IMR-90 (cell line): ENCODE data around the gene UTRN. TPM values are rescaled to one million over a fixed set of nuclear protein-coding genes. Genes with fewer than 3 reads are reported as not detected.

Experiments
- ATAC-seq: fragments of 200-7000 bp; cut with Tn5 transposase; 2 replicates; pipeline ENCODE4 v1.9.1; 2020; ENCODE audit warnings: low read depth, mild to moderate bottlenecking, moderate library complexity
- BruUV-seq: library from RNA; stranded (reverse); fragments of 400-500 nt; replicated peaks from 2 replicates; lab custom pipeline; 2021; lab: Mats Ljungman, UMichigan
- CTCF ChIA-PET: fragments of 300-600 bp; formaldehyde crosslinking; extraction: SDS; loops from one replicate; lab custom pipeline; 2021; ENCODE audit warnings: antibody characterized with exemption; lab: Yijun Ruan, JAX
- POLR2A ChIA-PET: fragments of 300-600 bp; sonication (Branson Sonifier 250); formaldehyde crosslinking; loops from one replicate; lab custom pipeline; 2022; ENCODE audit warnings: antibody characterized with exemption; ENCODE audit not compliant: unreplicated experiment; lab: Charles Lee
- DNase-seq: peaks from one replicate; pipeline ENCODE4 v3.0.0; 2013
- H2AFZ ChIP-seq: replicated peaks from 2 replicates; pipeline ENCODE3; 2013; ENCODE audit warnings: low read length, mild to moderate bottlenecking; ENCODE audit not compliant: poor library complexity
- H2AK5ac ChIP-seq: 2 replicates; pipeline ENCODE4 v1.6.1; 2013; ENCODE audit warnings: low read depth, low read length, inconsistent platforms
- H2AK9ac ChIP-seq: replicated peaks from 2 replicates; pipeline ENCODE3; 2013; ENCODE audit warnings: mild to moderate bottlenecking, low read depth, low read length, moderate library complexity; ENCODE audit not compliant: poor library complexity
- H2BK120ac ChIP-seq: 2 replicates; pipeline ENCODE4 v1.6.1; 2013; ENCODE audit warnings: low read depth, low read length, inconsistent platforms
- H2BK15ac ChIP-seq: 3 replicates; pipeline ENCODE4 v1.6.1; 2013; ENCODE audit warnings: low read depth, low read length, inconsistent platforms
- H2BK20ac ChIP-seq: 2 replicates; pipeline ENCODE4 v1.6.1; 2013; ENCODE audit warnings: low read depth, mild to moderate bottlenecking, inconsistent platforms, low read length, moderate library complexity
- H2BK5ac ChIP-seq: 2 replicates; pipeline ENCODE4 v1.6.1; 2013; ENCODE audit warnings: mild to moderate bottlenecking, low read depth, low read length, inconsistent platforms; ENCODE audit not compliant: poor library complexity, severe bottlenecking
- H3K14ac ChIP-seq: replicated peaks from 2 replicates; pipeline ENCODE4 v1.6.1; 2013; ENCODE audit warnings: low read depth, low read length, inconsistent platforms
- H3K18ac ChIP-seq: 2 replicates; pipeline ENCODE4 v1.6.1; 2013; ENCODE audit warnings: low read depth, low read length, control low read depth
- H3K23ac ChIP-seq: 2 replicates; pipeline ENCODE4 v1.6.1; 2013; ENCODE audit warnings: low read depth, low read length, inconsistent platforms
- H3K27ac ChIP-seq: 2 replicates; pipeline ENCODE4 v1.5.1; 2013; ENCODE audit warnings: mild to moderate bottlenecking, control low read depth, low read length; ENCODE audit not compliant: insufficient read depth
- H3K27me3 ChIP-seq: 2 replicates; pipeline ENCODE4 v1.6.1; 2013; ENCODE audit warnings: low read length; ENCODE audit not compliant: control insufficient read depth, insufficient read depth
- H3K36me3 ChIP-seq: 2 replicates; pipeline ENCODE4 v1.6.1; 2013; ENCODE audit warnings: low read length, mixed read lengths; ENCODE audit not compliant: control insufficient read depth, insufficient read depth
- H3K4ac ChIP-seq: 2 replicates; pipeline ENCODE4 v1.6.1; 2013; ENCODE audit warnings: low read depth, low read length, inconsistent platforms
- H3K4me1 ChIP-seq: 2 replicates; pipeline ENCODE4 v1.6.1; 2013; ENCODE audit warnings: low read length, mixed read lengths; ENCODE audit not compliant: control insufficient read depth, insufficient read depth
- H3K4me2 ChIP-seq: 2 replicates; pipeline ENCODE4 v1.6.1; 2013; ENCODE audit warnings: low read depth, mild to moderate bottlenecking, control low read depth, low read length, moderate library complexity
- H3K4me3 ChIP-seq: 2 replicates; pipeline ENCODE4 v1.5.1; 2013; ENCODE audit warnings: low read depth, mild to moderate bottlenecking, control low read depth, low read length, moderate library complexity; ENCODE audit not compliant: insufficient read depth
- H3K56ac ChIP-seq: 2 replicates; pipeline ENCODE4 v1.6.1; 2013; ENCODE audit warnings: low read length, inconsistent platforms; ENCODE audit not compliant: insufficient read depth; ENCODE audit errors: extremely low read depth
- H3K79me1 ChIP-seq, 2 experiments: 2 replicates each; pipeline ENCODE4 v1.6.1; 2013; ENCODE audit warnings: low read length in 2 of 2, inconsistent platforms in 1 of 2, low read depth in 1 of 2
- H3K9ac ChIP-seq: 2 replicates; pipeline ENCODE4 v1.6.1; 2013; ENCODE audit warnings: low read depth, low read length, control low read depth
- H3K9me1 ChIP-seq: 2 replicates; pipeline ENCODE4 v1.6.1; 2013; ENCODE audit warnings: low read length, inconsistent platforms; ENCODE audit not compliant: insufficient read depth
- H3K9me3 ChIP-seq: 2 replicates; pipeline ENCODE4 v1.6.1; 2013; ENCODE audit warnings: low read length; ENCODE audit not compliant: control insufficient read depth, insufficient read depth
- H4K20me1 ChIP-seq: 2 replicates; pipeline ENCODE4 v1.6.1; 2013; ENCODE audit warnings: low read length, inconsistent platforms; ENCODE audit not compliant: insufficient read depth
- H4K5ac ChIP-seq: 2 replicates; pipeline ENCODE4 v1.6.1; 2013; ENCODE audit warnings: mild to moderate bottlenecking, low read depth, low read length, control low read depth
- H4K8ac ChIP-seq, 2 experiments: 2 replicates each; pipeline ENCODE4 v1.6.1; 2013; ENCODE audit warnings: low read depth in 2 of 2, low read length in 2 of 2, control low read depth in 1 of 2, inconsistent platforms in 1 of 2
- H4K91ac ChIP-seq: 2 replicates; pipeline ENCODE4 v1.6.1; 2013; ENCODE audit warnings: low read depth, low read length, inconsistent platforms; ENCODE audit not compliant: insufficient read depth
- BHLHE40 ChIP-seq: fragments of 150-350 bp; IDR thresholded peaks from 2 replicates; pipeline ENCODE4 v1.6.1; 2016; ENCODE audit warnings: mild to moderate bottlenecking, low read depth, low read length
- CEBPB ChIP-seq: IDR thresholded peaks from 2 replicates; pipeline ENCODE4 v1.6.1; 2012; ENCODE audit warnings: low read depth, low read length, improper control_type of control experiment
- CHD1 ChIP-seq: IDR thresholded peaks from 2 replicates; pipeline ENCODE4 v1.6.1; 2012; ENCODE audit warnings: low read depth, low read length, improper control_type of control experiment
- ELK1 ChIP-seq: fragments of 150-350 bp; IDR thresholded peaks from 2 replicates; pipeline ENCODE4 v1.6.1; 2016; ENCODE audit warnings: low read depth, mild to moderate bottlenecking, low read length, moderate library complexity, borderline replicate concordance
- FOS ChIP-seq: fragments of 150-350 bp; IDR thresholded peaks from 2 replicates; pipeline ENCODE4 v1.6.1; 2016; ENCODE audit warnings: low read depth, low read length
- MAFK ChIP-seq: IDR thresholded peaks from 2 replicates; pipeline ENCODE4 v1.6.1; 2012; ENCODE audit warnings: low read depth, low read length, improper control_type of control experiment
- MAZ ChIP-seq: IDR thresholded peaks from 2 replicates; pipeline ENCODE4 v1.6.1; 2012; ENCODE audit warnings: low read depth, mild to moderate bottlenecking, low read length, improper control_type of control experiment, moderate library complexity, borderline replicate concordance
- MXI1 ChIP-seq: IDR thresholded peaks from 2 replicates; pipeline ENCODE4 v1.6.1; 2012; ENCODE audit warnings: low read depth, mild to moderate bottlenecking, low read length, moderate library complexity, borderline replicate concordance
- NFE2L2 ChIP-seq: fragments of 150-350 bp; IDR thresholded peaks from 2 replicates; pipeline ENCODE4 v1.6.1; 2016; ENCODE audit warnings: low read depth, mild to moderate bottlenecking, low read length
- POLR2A ChIP-seq: IDR thresholded peaks from 2 replicates; pipeline ENCODE4 v1.6.1; 2012; ENCODE audit warnings: mild to moderate bottlenecking, low read depth, low read length
- RAD21 ChIP-seq: IDR thresholded peaks from 2 replicates; pipeline ENCODE4 v1.6.1; 2012; ENCODE audit warnings: low read length, improper control_type of control experiment
- RCOR1 ChIP-seq: IDR thresholded peaks from 2 replicates; pipeline ENCODE4 v1.6.1; 2012; ENCODE audit warnings: mild to moderate bottlenecking, low read length, improper control_type of control experiment; ENCODE audit not compliant: insufficient replicate concordance
- RFX5 ChIP-seq: IDR thresholded peaks from 2 replicates; pipeline ENCODE4 v1.8.0; 2012; ENCODE audit warnings: low read depth, mild to moderate bottlenecking, low read length, moderate library complexity
- SMC3 ChIP-seq: fragments of 150-350 bp; IDR thresholded peaks from 2 replicates; pipeline ENCODE4 v1.6.1; 2016; ENCODE audit warnings: low read depth, mild to moderate bottlenecking, antibody characterized with exemption, low read length, moderate library complexity
- WGBS, 2 experiments: methylation state at CpG; one replicate each; pipeline versions ENCODE4 v1.1.5 to v1.1.7; 2013; ENCODE audit warnings: missing lambda C conversion rate in 2 of 2; ENCODE audit not compliant: insufficient read length in 1 of 2; ENCODE audit errors: extremely low coverage in 2 of 2; 5-methylcytosine and 5-hydroxymethylcytosine counted together
- dilution Hi-C: fragments of 300-500 bp; cut with HindIII; formaldehyde crosslinking; loops from one replicate; pipeline ENCODE4 v1.14.3; 2018; ENCODE audit warnings: low sequenced_read_pairs; ENCODE audit not compliant: unreplicated experiment
- in situ Hi-C: fragments of 300-500 bp; cut with MboI; formaldehyde crosslinking; loops from 3 replicates; pipeline ENCODE4 v1.14.3; 2019; ENCODE audit warnings: low sequenced_read_pairs, inconsistent platforms, mixed read lengths
- intact Hi-C: fragments of 100-400 bp; cut with micrococcal nuclease; formaldehyde crosslinking; loops from 2 replicates; pipeline ENCODE4 v1.10.0; 2022
- polyA plus RNA-seq, 3 experiments: library from polyadenylated mRNA; depleted of rRNA; stranded (reverse); fragments of >200 nt; gene quantifications; 2 replicates each; pipeline ENCODE4 v1.2.3, GENCODE V29; 2012; ENCODE audit warnings: low replicate concordance in 1 of 3
- total RNA-seq: library from RNA; depleted of rRNA; stranded (reverse); fragments of >200 nt; gene quantifications from 2 replicates; pipeline ENCODE4 v1.2.3, GENCODE V29; 2012
- TF ChIP-seq, protein P1 (sequence below): fragments of 150-350 bp; IDR thresholded peaks from 2 replicates; pipeline ENCODE4 v1.6.1; 2017; ENCODE audit warnings: mild to moderate bottlenecking, antibody characterized with exemption, low read length, low read depth
- TF ChIP-seq, protein P2 (sequence below): conservative IDR thresholded peaks from 2 replicates; pipeline ENCODE4 v1.5.1; 2012; ENCODE audit warnings: mild to moderate bottlenecking, low read depth, low read length, improper control_type of control experiment

UTRN gene
- total and polyA plus RNA-seq, 2 of the 4 experiments (the other 2 are of a cell fraction) = 17.3 to 83.5 TPM

GRCh38 chr6:144277174-144277573 lies 8.0 kb upstream of the UTRN start:
- no peak overlapping the region for H2BK5ac ChIP-seq
- intact Hi-C loops = no loop called here
- H4K20me1 ChIP-seq = no peaks in the 10 kb centered on the region
- H2BK20ac ChIP-seq = no peak overlapping the region
- DNase-seq (no peak), ATAC-seq (no peak)
- H3K27ac ChIP-seq = no peak overlapping the region
- H4K91ac ChIP-seq = no peak overlapping the region
- TF ChIP-seq, protein P1, sequence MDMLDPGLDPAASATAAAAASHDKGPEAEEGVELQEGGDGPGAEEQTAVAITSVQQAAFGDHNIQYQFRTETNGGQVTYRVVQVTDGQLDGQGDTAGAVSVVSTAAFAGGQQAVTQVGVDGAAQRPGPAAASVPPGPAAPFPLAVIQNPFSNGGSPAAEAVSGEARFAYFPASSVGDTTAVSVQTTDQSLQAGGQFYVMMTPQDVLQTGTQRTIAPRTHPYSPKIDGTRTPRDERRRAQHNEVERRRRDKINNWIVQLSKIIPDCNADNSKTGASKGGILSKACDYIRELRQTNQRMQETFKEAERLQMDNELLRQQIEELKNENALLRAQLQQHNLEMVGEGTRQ = no peak
- TF ChIP-seq FOS (no peak), RAD21 (no peak), RFX5 (no peak), RCOR1 (no peak), MAFK (no peak), CHD1 (no peak), MAZ (no peak), MXI1 (no peak), POLR2A (no peak), ELK1 (no peak), NFE2L2 (no peak), CEBPB (no peak), BHLHE40 (no peak), SMC3 (no peak)
- TF ChIP-seq, protein P2, sequence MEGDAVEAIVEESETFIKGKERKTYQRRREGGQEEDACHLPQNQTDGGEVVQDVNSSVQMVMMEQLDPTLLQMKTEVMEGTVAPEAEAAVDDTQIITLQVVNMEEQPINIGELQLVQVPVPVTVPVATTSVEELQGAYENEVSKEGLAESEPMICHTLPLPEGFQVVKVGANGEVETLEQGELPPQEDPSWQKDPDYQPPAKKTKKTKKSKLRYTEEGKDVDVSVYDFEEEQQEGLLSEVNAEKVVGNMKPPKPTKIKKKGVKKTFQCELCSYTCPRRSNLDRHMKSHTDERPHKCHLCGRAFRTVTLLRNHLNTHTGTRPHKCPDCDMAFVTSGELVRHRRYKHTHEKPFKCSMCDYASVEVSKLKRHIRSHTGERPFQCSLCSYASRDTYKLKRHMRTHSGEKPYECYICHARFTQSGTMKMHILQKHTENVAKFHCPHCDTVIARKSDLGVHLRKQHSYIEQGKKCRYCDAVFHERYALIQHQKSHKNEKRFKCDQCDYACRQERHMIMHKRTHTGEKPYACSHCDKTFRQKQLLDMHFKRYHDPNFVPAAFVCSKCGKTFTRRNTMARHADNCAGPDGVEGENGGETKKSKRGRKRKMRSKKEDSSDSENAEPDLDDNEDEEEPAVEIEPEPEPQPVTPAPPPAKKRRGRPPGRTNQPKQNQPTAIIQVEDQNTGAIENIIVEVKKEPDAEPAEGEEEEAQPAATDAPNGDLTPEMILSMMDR = no peak
- no peak overlapping the region for H3K4me2 ChIP-seq
- H3K9me3 ChIP-seq = no peaks in the 10 kb centered on the region
- H3K9me1 ChIP-seq = 0 out of 2 replicates have a peak, but pooled peaks cover 2% of the 10 kb centered on the region
- dilution Hi-C loops = no loop called here
- H4K5ac ChIP-seq = no peak overlapping the region
- H2AK9ac ChIP-seq = no peak overlapping the region
- no peak overlapping the region for H3K9ac ChIP-seq
- H3K79me1 ChIP-seq = peaks cover 0 to under 1% of the 10 kb centered on the region in 2 experiments; a peak in 1 of 4 replicates
- no peak overlapping the region for H2BK15ac ChIP-seq
- no peak overlapping the region for H3K23ac ChIP-seq
- H3K14ac ChIP-seq = no peak overlapping the region
- H2BK120ac ChIP-seq = no peak overlapping the region
- H3K4me1 ChIP-seq = no peaks in the 10 kb centered on the region
- no peaks in the 10 kb centered on the region for H3K27me3 ChIP-seq
- no peak overlapping the region for H3K18ac ChIP-seq
- H4K8ac ChIP-seq = no peak overlapping the region
- H3K4me3 ChIP-seq = no peak overlapping the region
- CTCF ChIA-PET = no interaction called here
- no peak overlapping the region for H2AFZ ChIP-seq
- H3K4ac ChIP-seq = no peak overlapping the region
- no peaks in the 10 kb centered on the region for H3K36me3 ChIP-seq
- in situ Hi-C loops = no loop called here
- POLR2A ChIA-PET = no interaction called here
- WGBS, 2 experiments = no CpG with 5 or more reads among the region's 1 CpG
- no peak overlapping the region for H2AK5ac ChIP-seq
- BruUV-seq = no TSS peak
- no peak overlapping the region for H3K56ac ChIP-seq
